ENCODE data around the gene PCDHA8. TPM values are rescaled to one million over a fixed set of nuclear protein-coding genes. Genes with fewer than 3 reads are reported as not detected.
"Not testable (repeated sequence)": the region's sequence is repeated elsewhere in the genome, so short reads cannot be mapped to it uniquely, and the experiment has no call there.

The PCDHA8 gene
- total RNA-seq, 1 donor from 2014 or later, result not detected

GRCh38 chr5:140868721-140869554 lies 28.0 kb downstream of the PCDHA8 start, which contains the start of gene PCDHA11:
Gene PCDHA11 (plus strand): TSS chr5:140868957. CDS start chr5:140869104, 147 bp downstream.
- peak; percentile 66 for ATAC-seq

GRCh38 chr5:140869555-140869886 lies 28.5 kb downstream of the PCDHA8 start:
- no peak for DNase-seq (ENCODE audit: low spot score)

More at GRCh38 chr5:140868721-140869554, 28.0 kb downstream of the PCDHA8 start, which contains the start of gene PCDHA11:
- DNase-seq (ENCODE audit: low spot score), result no peak

GRCh38 chr5:140870221-140871201 lies 29.5 kb downstream of the PCDHA8 start:
- no peak for ATAC-seq
- no peak for DNase-seq (ENCODE audit: low spot score)

More at GRCh38 chr5:140869555-140869886, 28.5 kb downstream of the PCDHA8 start:
- ATAC-seq, result no peak

DNA sequence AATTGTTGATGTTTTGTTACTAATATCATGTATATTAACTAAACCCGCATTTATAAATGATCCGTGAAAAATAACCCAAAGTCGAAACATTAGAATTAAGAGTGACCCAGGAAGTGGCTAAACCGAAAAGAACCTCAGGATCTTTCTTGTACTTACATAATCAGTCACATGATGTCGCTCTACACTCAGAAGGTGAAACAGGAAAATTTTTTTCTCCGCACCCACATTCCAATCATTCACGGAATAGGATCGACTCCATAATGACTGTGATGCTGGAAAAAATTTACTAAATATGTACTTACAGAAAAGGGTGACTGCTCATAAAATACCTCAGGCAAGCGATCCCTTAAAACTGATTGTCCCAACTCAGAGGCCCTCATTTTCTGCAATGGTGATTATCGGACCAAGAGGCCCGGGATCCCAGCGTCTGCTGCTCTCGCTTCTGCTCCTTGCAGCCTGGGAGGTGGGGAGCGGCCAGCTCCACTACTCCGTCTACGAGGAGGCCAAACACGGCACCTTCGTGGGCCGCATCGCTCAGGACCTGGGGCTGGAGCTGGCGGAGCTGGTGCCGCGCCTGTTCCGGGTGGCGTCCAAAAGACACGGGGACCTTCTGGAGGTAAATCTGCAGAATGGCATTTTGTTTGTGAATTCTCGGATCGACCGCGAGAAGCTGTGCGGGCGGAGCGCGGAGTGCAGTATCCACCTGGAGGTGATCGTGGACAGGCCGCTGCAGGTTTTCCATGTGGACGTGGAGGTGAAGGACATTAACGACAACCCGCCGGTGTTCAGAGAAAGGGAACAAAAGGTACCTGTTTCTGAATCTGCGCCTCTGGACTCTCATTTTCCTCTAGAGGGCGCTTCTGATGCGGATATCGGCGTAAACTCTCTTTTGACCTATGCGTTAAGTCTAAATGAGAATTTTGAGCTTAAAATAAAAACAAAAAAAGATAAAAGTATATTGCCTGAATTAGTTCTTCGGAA lies 34.4 kb downstream of the PCDHA8 start, which contains the start of gene PCDHA12:
Gene PCDHA12 (plus strand): TSS at position 224 of the 981 bp plus-strand sequence. CDS start 165 bp downstream, at position 389.
- DNase-seq (ENCODE audit: low spot score) (no peak), ATAC-seq (no peak)

DNA sequence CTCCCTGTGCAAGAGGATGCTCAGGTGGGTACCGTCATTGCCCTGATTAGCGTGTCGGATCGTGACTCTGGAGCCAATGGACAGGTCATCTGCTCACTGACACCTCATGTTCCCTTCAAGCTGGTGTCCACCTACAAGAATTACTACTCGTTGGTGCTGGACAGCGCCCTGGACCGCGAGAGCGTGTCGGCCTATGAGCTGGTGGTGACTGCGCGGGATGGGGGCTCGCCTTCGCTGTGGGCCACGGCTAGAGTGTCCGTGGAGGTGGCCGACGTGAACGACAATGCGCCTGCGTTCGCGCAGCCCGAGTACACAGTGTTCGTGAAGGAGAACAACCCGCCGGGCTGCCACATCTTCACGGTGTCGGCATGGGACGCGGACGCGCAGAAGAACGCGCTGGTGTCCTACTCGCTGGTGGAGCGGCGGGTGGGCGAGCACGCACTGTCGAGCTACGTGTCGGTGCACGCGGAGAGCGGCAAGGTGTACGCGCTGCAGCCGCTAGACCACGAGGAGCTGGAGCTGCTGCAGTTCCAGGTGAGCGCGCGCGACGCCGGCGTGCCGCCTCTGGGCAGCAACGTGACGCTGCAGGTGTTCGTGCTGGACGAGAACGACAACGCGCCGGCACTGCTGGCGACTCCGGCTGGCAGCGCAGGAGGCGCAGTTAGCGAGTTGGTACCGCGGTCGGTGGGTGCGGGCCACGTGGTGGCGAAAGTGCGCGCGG lies 35.7 kb downstream of the PCDHA8 start:
- not testable (repeated sequence) for DNase-seq (ENCODE audit: low spot score); ATAC-seq

GRCh38 chr5:140877262-140877581 lies 36.2 kb downstream of the PCDHA8 start:
- no peak for ATAC-seq
- DNase-seq (ENCODE audit: low spot score), result no peak

DNA sequence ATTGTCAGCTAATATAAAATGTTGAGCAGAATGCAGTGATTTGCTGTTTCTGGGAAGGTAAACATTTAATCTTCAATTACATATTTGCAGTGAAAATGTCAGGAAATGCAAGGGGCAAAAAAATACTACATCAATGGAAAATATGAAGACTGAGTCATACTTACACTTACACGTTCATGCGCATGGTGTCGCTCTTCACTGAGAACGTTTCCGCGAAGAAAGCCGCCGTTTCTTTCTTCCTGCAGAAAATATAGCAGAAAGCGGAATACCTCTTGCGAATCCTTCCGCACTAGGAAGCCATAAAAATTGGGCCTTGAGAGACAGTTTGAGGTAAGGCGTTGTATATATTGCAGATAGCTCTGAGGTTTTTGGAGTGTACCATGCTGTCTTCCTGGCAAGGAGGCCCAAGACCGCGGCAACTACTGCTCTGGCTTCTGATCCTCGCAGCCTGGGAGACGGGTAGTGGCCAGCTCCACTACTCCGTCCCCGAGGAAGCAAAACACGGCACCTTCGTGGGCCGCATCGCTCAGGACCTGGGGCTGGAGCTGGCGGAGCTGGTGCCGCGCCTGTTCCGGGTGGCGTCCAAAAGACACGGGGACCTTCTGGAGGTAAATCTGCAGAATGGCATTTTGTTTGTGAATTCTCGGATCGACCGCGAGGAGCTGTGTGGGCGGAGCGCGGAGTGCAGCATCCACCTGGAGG lies 41.1 kb downstream of the PCDHA8 start, which contains the start of gene PCDHA13:
Gene PCDHA13 (plus strand): TSS at position 236 of the 702 bp plus-strand sequence. CDS start 145 bp downstream, at position 381.
- no peak for DNase-seq (ENCODE audit: low spot score)
- peak; percentile 74 for ATAC-seq

DNA sequence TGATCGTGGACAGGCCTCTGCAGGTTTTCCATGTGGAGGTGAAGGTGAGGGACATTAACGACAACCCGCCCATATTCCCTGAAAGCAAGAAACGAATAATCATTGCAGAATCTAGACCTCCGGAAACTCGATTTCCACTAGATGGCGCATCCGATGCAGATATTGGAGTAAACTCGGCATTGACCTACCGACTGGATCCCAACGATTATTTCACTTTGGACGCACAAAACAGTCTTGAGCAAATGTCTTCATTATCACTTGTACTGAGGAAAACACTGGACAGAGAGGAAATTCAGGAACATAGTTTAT lies 41.6 kb downstream of the PCDHA8 start:
- ATAC-seq (peak; percentile 59), DNase-seq (ENCODE audit: low spot score) (no peak)

DNA sequence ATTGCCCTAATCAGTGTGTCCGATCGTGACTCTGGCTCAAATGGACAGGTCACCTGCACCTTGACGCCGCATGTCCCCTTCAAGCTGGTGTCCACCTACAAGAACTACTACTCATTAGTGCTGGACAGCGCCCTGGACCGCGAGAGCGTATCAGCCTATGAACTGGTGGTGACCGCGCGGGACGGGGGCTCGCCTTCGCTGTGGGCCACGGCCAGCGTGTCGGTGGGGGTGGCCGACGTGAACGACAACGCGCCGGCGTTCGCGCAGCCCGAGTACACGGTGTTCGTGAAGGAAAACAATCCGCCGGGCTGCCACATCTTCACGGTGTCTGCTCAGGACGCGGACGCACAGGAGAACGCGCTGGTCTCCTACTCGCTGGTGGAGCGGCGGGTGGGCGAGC lies 42.4 kb downstream of the PCDHA8 start:
- DNase-seq (ENCODE audit: low spot score) (no peak), ATAC-seq (no peak)

DNA sequence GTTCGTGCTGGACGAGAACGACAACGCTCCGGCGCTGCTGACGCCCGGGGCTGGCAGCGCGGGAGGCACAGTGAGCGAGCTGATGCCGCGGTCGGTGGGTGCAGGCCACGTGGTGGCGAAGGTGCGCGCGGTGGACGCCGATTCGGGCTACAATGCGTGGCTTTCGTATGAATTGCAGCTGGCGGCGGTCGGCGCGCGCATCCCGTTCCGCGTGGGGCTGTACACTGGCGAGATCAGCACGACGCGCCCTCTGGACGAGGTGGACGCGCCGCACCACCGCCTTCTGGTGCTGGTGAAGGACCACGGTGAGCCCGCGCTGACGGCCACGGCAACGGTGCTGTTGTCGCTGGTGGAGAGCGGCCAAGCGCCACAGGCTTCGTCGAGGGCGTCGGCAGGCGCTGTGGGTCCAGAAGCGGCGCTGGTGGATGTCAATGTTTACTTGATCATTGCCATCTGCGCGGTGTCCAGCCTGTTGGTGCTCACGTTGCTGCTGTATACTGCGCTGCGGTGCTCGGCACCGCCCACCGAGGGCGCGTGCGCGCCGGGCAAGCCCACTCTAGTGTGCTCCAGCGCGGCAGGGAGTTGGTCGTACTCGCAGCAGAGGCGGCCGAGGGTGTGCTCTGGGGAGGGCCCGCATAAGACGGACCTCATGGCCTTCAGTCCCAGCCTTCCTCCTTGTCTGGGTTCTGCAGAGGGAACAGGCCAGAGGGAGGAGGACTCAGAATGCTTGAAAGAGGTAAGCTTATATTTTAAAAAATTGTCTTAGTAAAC lies 43.1 kb downstream of the PCDHA8 start:
- no peak for ATAC-seq

More for the DNA sequence above, 43.1 kb downstream of the PCDHA8 start:
- no peak for DNase-seq (ENCODE audit: low spot score)

Other genes starting within 250 kb of the PCDHA8 start
- 211 TPM for gene CD14, start 208.0 kb upstream of the PCDHA8 start, total RNA-seq
- 15.6 TPM for gene TMCO6, start 201.7 kb upstream of the PCDHA8 start, total RNA-seq
- 50.5 TPM for gene NDUFA2, start 193.6 kb upstream of the PCDHA8 start, total RNA-seq
- gene IK, start 193.4 kb upstream of the PCDHA8 start, total RNA-seq, result 25.4 TPM
- gene WDR55, start 176.3 kb upstream of the PCDHA8 start, total RNA-seq, result 17.8 TPM
- gene DND1, start 167.6 kb upstream of the PCDHA8 start, total RNA-seq, result 1.8 TPM
- gene HARS1, start 149.8 kb upstream of the PCDHA8 start, total RNA-seq, result 48.9 TPM
- gene HARS2, start 149.7 kb upstream of the PCDHA8 start, total RNA-seq, result 12.4 TPM
- gene ZMAT2, start 140.7 kb upstream of the PCDHA8 start, total RNA-seq, result 18.0 TPM
- not detected for gene PCDHA1, start 55.0 kb upstream of the PCDHA8 start, total RNA-seq
- not detected for gene PCDHA2, start 46.3 kb upstream of the PCDHA8 start, total RNA-seq
- 0.05 TPM for gene PCDHA3, start 40.1 kb upstream of the PCDHA8 start, total RNA-seq
- gene PCDHA4, start 34.1 kb upstream of the PCDHA8 start, total RNA-seq, result 0.05 TPM
- not detected for gene PCDHA5, start 19.6 kb upstream of the PCDHA8 start, total RNA-seq
- not detected for gene PCDHA6, start 13.2 kb upstream of the PCDHA8 start, total RNA-seq
- not detected for gene PCDHA7, start 6.9 kb upstream of the PCDHA8 start, total RNA-seq
- not detected for gene PCDHA9, start 7.2 kb downstream of the PCDHA8 start, total RNA-seq
- not detected for gene PCDHA10, start 14.7 kb downstream of the PCDHA8 start, total RNA-seq
- 0.23 TPM for gene PCDHA11, start 27.8 kb downstream of the PCDHA8 start, total RNA-seq
- 0.08 TPM for gene PCDHA12, start 34.1 kb downstream of the PCDHA8 start, total RNA-seq
- 0.28 TPM for gene PCDHA13, start 40.9 kb downstream of the PCDHA8 start, total RNA-seq
- gene PCDHAC1, start 85.1 kb downstream of the PCDHA8 start, total RNA-seq, result 0.28 TPM
- 0.86 TPM for gene PCDHAC2, start 125.3 kb downstream of the PCDHA8 start, total RNA-seq
- gene PCDHB1, start 210.2 kb downstream of the PCDHA8 start, total RNA-seq, result not detected